Endothelial cell of umbilical vein (primary cell): ENCODE results near the gene NKD2. TPM values are rescaled to one million over a fixed set of nuclear protein-coding genes. Genes with fewer than 3 reads are reported as not detected.

ENCODE experiments used
- BruUV-seq: library from RNA; stranded (reverse); fragments of 400-500 nt; replicated peaks from 2 replicates; lab custom pipeline; 2021; lab: Mats Ljungman, UMichigan
- CTCF ChIA-PET: fragments of 300-600, 350-600 bp; sonication (Branson Sonifier 250); formaldehyde crosslinking; loops from one replicate; lab custom pipeline; 2021; ENCODE audit warnings: antibody characterized with exemption, inconsistent platforms; lab: Charles Lee
- POLR2A ChIA-PET: fragments of 300-600, 350-600 bp; sonication (Branson Sonifier 250); formaldehyde crosslinking; loops from one replicate; lab custom pipeline; 2021; ENCODE audit warnings: antibody characterized with exemption, inconsistent platforms; lab: Charles Lee
- DNase-seq: peaks from one replicate; pipeline ENCODE4 v3.0.0-alpha.2; 2011; ENCODE audit warnings: low read depth, low spot score
- FAIRE-seq: peaks from 2 replicates; lab custom pipeline; 2011; peaks lifted over from hg19 to GRCh38; lab: Jason Lieb, UNC
- H2AFZ ChIP-seq: 2 replicates; pipeline ENCODE4 v1.6.0; 2012; ENCODE audit warnings: low read depth, low read length, control low read depth, inconsistent platforms
- H3K27ac ChIP-seq: 2 replicates; pipeline ENCODE4 v1.5.1; 2011; ENCODE audit warnings: low read depth, mild to moderate bottlenecking, control low read depth, low read length, moderate library complexity; ENCODE audit not compliant: insufficient read depth
- H3K27me3 ChIP-seq, 2 experiments: 2 replicates each; pipeline versions ENCODE4 v1.6.0 to v1.6.1; 2011; ENCODE audit warnings: low read length in 2 of 2, mixed read lengths in 1 of 2; ENCODE audit not compliant: control insufficient read depth in 2 of 2, insufficient read depth in 2 of 2
- H3K36me3 ChIP-seq, 2 experiments: 2 replicates in 1 of 2; 3 replicates in 1 of 2; pipeline ENCODE4 v1.5.1; 2011; ENCODE audit warnings: low read length in 2 of 2, mild to moderate bottlenecking in 1 of 2, moderate library complexity in 1 of 2; ENCODE audit not compliant: control insufficient read depth in 2 of 2, insufficient read depth in 2 of 2; ENCODE audit errors: extremely low read depth in 1 of 2
- H3K4me1 ChIP-seq: 3 replicates; pipeline ENCODE4 v1.5.1; 2011; ENCODE audit warnings: mild to moderate bottlenecking, low read length; ENCODE audit not compliant: control insufficient read depth, insufficient read depth; ENCODE audit errors: extremely low read depth
- H3K4me2 ChIP-seq: 2 replicates; pipeline ENCODE4 v1.6.1; 2011; ENCODE audit warnings: low read length, control low read depth, mixed read lengths; ENCODE audit not compliant: insufficient read depth
- H3K4me3 ChIP-seq, 3 experiments: fragments of 200-600 bp in 1 of 3; sonication (generic), shearing (Covaris generic) in 1 of 3; replicated peaks in 1 of 3; 2 replicates each; pipeline ENCODE4 v1.5.1; 2011 to 2016; ENCODE audit warnings: control low read depth in 3 of 3, low read length in 3 of 3, mild to moderate bottlenecking in 2 of 3, inconsistent platforms in 1 of 3, low read depth in 1 of 3, moderate library complexity in 1 of 3; ENCODE audit not compliant: insufficient read depth in 1 of 3
- H3K79me2 ChIP-seq: 2 replicates; pipeline ENCODE4 v1.6.0; 2012; ENCODE audit warnings: low read length, inconsistent platforms; ENCODE audit not compliant: control insufficient read depth, insufficient read depth
- H3K9ac ChIP-seq: replicated peaks from 2 replicates; pipeline ENCODE3; 2011; ENCODE audit warnings: low read length, control low read depth; ENCODE audit not compliant: insufficient read depth; ENCODE audit errors: extremely low read depth
- H3K9me1 ChIP-seq: replicated peaks from 3 replicates; pipeline ENCODE4 v1.6.0; 2011; ENCODE audit warnings: mild to moderate bottlenecking, low read length; ENCODE audit not compliant: control insufficient read depth, insufficient read depth; ENCODE audit errors: extremely low read depth
- H3K9me3 ChIP-seq: replicated peaks from 2 replicates; pipeline ENCODE4 v1.5.1; 2012; ENCODE audit warnings: low read length, inconsistent platforms; ENCODE audit not compliant: control insufficient read depth, insufficient read depth
- H4K20me1 ChIP-seq: replicated peaks from 2 replicates; pipeline ENCODE3; 2011; ENCODE audit warnings: mild to moderate bottlenecking, low read length; ENCODE audit not compliant: control insufficient read depth, insufficient read depth; ENCODE audit errors: extremely low read depth
- EZH2 ChIP-seq: IDR thresholded peaks from 2 replicates; pipeline ENCODE4 v1.6.1; 2012; ENCODE audit warnings: borderline replicate concordance, low read depth, mild to moderate bottlenecking, moderate library complexity, low read length, inconsistent platforms; ENCODE audit not compliant: severe bottlenecking
- FOS ChIP-seq: IDR thresholded peaks from 2 replicates; pipeline ENCODE4 v1.6.1; 2011; ENCODE audit warnings: mild to moderate bottlenecking, low read length, moderate library complexity, borderline replicate concordance; ENCODE audit not compliant: insufficient read depth
- GATA2 ChIP-seq: IDR thresholded peaks from 2 replicates; pipeline ENCODE4 v1.7.0; 2011; ENCODE audit warnings: low read depth, mild to moderate bottlenecking, moderate library complexity, mixed read lengths, low read length; ENCODE audit not compliant: insufficient read length, insufficient read depth
- JUN ChIP-seq: IDR thresholded peaks from 2 replicates; pipeline ENCODE4 v1.6.1; 2011; ENCODE audit warnings: borderline replicate concordance, low read depth; ENCODE audit not compliant: insufficient read length, insufficient read depth
- MYC ChIP-seq: IDR thresholded peaks from one replicate; pipeline ENCODE4 v1.6.1; 2011; ENCODE audit warnings: mild to moderate bottlenecking, low read depth, low read length
- POLR2A ChIP-seq: IDR thresholded peaks from 2 replicates; pipeline ENCODE4 v1.6.1; 2012; ENCODE audit warnings: low read depth, mild to moderate bottlenecking, control low read depth, low read length
- POLR2AphosphoS5 ChIP-seq: IDR thresholded peaks from 2 replicates; pipeline ENCODE4 v1.6.1; 2012; ENCODE audit warnings: low read depth, mild to moderate bottlenecking, control low read depth, low read length, moderate library complexity; ENCODE audit not compliant: insufficient read depth
- dilution Hi-C: fragments of 300-500 bp; cut with MboI; formaldehyde crosslinking; loops from one replicate; pipeline ENCODE4 v1.15.0; 2019; ENCODE audit warnings: low sequenced_read_pairs; ENCODE audit not compliant: extremely low pct_ligation_motif_present
- intact Hi-C: fragments of 100-400 bp; cut with micrococcal nuclease; formaldehyde crosslinking; loops from one replicate; pipeline ENCODE4 v1.10.0; 2022
- polyA plus RNA-seq, 4 experiments: library from polyadenylated mRNA; depleted of rRNA in 3 of 4; stranded (reverse) in 3 of 4; unstranded in 1 of 4; fragments of >200 nt; gene quantifications; 2 replicates each; pipeline versions ENCODE4 v1.2.1 to v1.2.3, GENCODE V29; 2011 to 2012; ENCODE audit warnings: missing spikeins in 1 of 4
- total RNA-seq: library from RNA; stranded (reverse); gene quantifications from 2 replicates; pipeline ENCODE4 v1.2.3, GENCODE V29; 2021
- TF ChIP-seq, protein P1 (sequence below): IDR thresholded peaks from 2 replicates; pipeline ENCODE4 v1.6.1; 2011; ENCODE audit not compliant: insufficient read depth, insufficient read length
- TF ChIP-seq, protein P2 (sequence below), 2 donors: IDR thresholded peaks; 1 replicate in 1 of 2; 2 replicates in 1 of 2; pipeline ENCODE4 v1.5.1; 2011; ENCODE audit warnings: low read length in 2 of 2, mild to moderate bottlenecking in 2 of 2, moderate library complexity in 2 of 2, control low read depth in 1 of 2, inconsistent platforms in 1 of 2, low read depth in 1 of 2; ENCODE audit not compliant: insufficient read depth in 1 of 2; ENCODE audit errors: extremely low read depth in 1 of 2

The NKD2 gene
- total and polyA plus RNA-seq, 2 donors (not counting 3 experiments of a cell fraction or from before 2014, with no cell fraction given): 0.08 TPM; not detected in 1

DNA sequence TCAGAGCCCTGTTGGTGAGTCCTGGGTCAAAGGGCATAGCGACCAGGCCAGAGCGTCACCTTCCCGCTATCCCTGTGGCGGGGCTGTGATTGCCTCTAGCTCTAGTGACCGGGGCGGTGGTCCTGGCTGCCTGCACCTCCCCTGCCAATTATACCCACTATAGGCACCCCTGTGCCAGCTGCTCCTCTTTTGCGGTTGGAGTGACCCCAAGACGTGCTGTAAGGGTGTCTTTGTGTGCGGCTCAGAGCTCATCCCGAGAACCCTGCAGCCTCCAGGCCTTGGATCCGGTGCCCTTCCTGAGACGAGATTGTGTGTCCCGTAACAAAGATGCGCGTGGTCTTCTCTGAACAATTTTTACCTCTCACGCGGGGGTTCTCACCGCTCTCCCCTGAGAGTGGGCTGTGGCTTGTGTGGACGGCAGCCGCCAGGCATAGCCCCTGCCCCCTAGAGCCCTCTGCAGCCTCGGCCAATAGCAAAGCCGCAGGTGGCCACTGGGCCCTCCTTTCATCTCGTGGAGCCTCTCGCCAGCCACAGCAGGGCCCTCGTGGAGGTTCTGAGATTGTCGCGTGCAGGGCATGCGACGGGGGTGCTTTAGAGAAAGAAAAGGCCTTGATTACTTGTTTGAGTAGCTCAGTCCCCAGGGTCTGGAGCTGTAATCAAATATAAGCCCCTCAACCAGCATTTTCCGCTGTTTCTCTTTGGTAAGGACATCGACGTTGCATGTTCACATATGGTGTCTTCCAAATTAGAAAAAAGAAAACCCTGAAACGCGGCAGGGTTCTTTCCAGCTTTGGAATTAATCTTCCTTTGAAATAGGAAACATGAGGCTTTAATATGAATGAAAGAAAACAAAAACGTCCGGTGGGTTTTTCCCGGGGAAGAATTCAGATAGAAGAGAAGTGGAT lies 10.7 kb downstream of the NKD2 start:
- TF ChIP-seq POLR2AphosphoS5: no peak
- no peak for TF ChIP-seq FOS
- TF ChIP-seq GATA2: no peak
- TF ChIP-seq EZH2: no peak
- TF ChIP-seq, protein P1, sequence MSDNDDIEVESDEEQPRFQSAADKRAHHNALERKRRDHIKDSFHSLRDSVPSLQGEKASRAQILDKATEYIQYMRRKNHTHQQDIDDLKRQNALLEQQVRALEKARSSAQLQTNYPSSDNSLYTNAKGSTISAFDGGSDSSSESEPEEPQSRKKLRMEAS: no peak
- TF ChIP-seq, protein P2, sequence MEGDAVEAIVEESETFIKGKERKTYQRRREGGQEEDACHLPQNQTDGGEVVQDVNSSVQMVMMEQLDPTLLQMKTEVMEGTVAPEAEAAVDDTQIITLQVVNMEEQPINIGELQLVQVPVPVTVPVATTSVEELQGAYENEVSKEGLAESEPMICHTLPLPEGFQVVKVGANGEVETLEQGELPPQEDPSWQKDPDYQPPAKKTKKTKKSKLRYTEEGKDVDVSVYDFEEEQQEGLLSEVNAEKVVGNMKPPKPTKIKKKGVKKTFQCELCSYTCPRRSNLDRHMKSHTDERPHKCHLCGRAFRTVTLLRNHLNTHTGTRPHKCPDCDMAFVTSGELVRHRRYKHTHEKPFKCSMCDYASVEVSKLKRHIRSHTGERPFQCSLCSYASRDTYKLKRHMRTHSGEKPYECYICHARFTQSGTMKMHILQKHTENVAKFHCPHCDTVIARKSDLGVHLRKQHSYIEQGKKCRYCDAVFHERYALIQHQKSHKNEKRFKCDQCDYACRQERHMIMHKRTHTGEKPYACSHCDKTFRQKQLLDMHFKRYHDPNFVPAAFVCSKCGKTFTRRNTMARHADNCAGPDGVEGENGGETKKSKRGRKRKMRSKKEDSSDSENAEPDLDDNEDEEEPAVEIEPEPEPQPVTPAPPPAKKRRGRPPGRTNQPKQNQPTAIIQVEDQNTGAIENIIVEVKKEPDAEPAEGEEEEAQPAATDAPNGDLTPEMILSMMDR (IDR thresholded peaks at IDR 0.05; ENCODE audit: extremely low read depth in 1 of 2, insufficient read depth in 1 of 2, low read depth in 1 of 2, low read length in 2 of 2): no peak
- TF ChIP-seq JUN: no peak
- TF ChIP-seq MYC: no peak
- no peak for TF ChIP-seq POLR2A
- dilution Hi-C loops: no loop called here
- no peaks in the 10 kb centered on the region for H3K9me1 ChIP-seq
- DNase-seq (no peak), FAIRE-seq (no peak)
- ChIA-PET CTCF (interaction anchor here (0.9 kb wide), 1 partner anchor 12 kb away, joined by 3 read pairs; no protein-coding TSS in a partner anchor), POLR2A (no interaction called here)
- H4K20me1 ChIP-seq: no peaks in the 10 kb centered on the region
- H3K27ac ChIP-seq: no peak overlapping the region
- H3K36me3 ChIP-seq: no peaks in the 10 kb centered on the region
- no peak overlapping the region for H3K4me3 ChIP-seq
- no peaks in the 10 kb centered on the region for H3K4me1 ChIP-seq
- no peaks in the 10 kb centered on the region for H3K27me3 ChIP-seq
- no peaks in the 10 kb centered on the region for H3K9me3 ChIP-seq
- BruUV-seq: no TSS peak
- no peak overlapping the region for H3K4me2 ChIP-seq
- no peak overlapping the region for H2AFZ ChIP-seq
- no peaks in the 10 kb centered on the region for H3K79me2 ChIP-seq
- intact Hi-C loops: no loop called here
- no peak overlapping the region for H3K9ac ChIP-seq
